HG03354 (cell line): ENCODE results near the gene CLSTN3.

ENCODE experiments used
- ATAC-seq: cut with Tn5 transposase; IDR thresholded peaks from one replicate; pipeline ENCODE4 v1.9.1; 2021; ENCODE audit warnings: mild to moderate bottlenecking; ENCODE audit not compliant: unreplicated experiment, poor library complexity, severe bottlenecking

Gene CLSTN3

GRCh38 chr12:7129872-7130691 is at the start of gene CLSTN3:
Gene CLSTN3 (plus strand): TSS chr12:7130371. CDS start chr12:7130649, 278 bp downstream.
- peak; percentile 81 for ATAC-seq

- ATAC-seq: no peak
These were observed 49.1 kb upstream of the CLSTN3 start for GRCh38 chr12:7081037-7081436.

GRCh38 chr12:7083125-7083524 is 47.0 kb upstream of the CLSTN3 start:
- no peak for ATAC-seq

GRCh38 chr12:7089196-7089871 is 40.8 kb upstream of the CLSTN3 start:
- no peak for ATAC-seq

- ATAC-seq: no peak
These were observed 39.8 kb upstream of the CLSTN3 start for GRCh38 chr12:7090222-7090998.

- ATAC-seq: no peak
These were observed 39.0 kb upstream of the CLSTN3 start for GRCh38 chr12:7091171-7091570.

GRCh38 chr12:7091660-7092228 is 38.4 kb upstream of the CLSTN3 start:
- no peak for ATAC-seq

GRCh38 chr12:7092229-7092985 is 37.8 kb upstream of the CLSTN3 start, which contains the start of gene C1R:
Gene C1R (minus strand): TSS chr12:7092445. CDS start chr12:7092388, 57 bp downstream.
- no peak for ATAC-seq

- no peak for ATAC-seq
These were observed 37.1 kb upstream of the CLSTN3 start for GRCh38 chr12:7092986-7093460.

- no peak for ATAC-seq
These were observed 36.7 kb upstream of the CLSTN3 start for GRCh38 chr12:7093486-7093885.

- no peak for ATAC-seq
These were observed 36.3 kb upstream of the CLSTN3 start for GRCh38 chr12:7093892-7094291.

- ATAC-seq: no peak
These were observed 33.9 kb upstream of the CLSTN3 start for GRCh38 chr12:7096006-7096932.

- ATAC-seq: no peak
These were observed 33.2 kb upstream of the CLSTN3 start for GRCh38 chr12:7096979-7097378.

GRCh38 chr12:7099290-7099996 is 30.7 kb upstream of the CLSTN3 start:
- no peak for ATAC-seq

- no peak for ATAC-seq
These were observed 29.9 kb upstream of the CLSTN3 start for GRCh38 chr12:7100239-7100638.

GRCh38 chr12:7101047-7101693 is 29.0 kb upstream of the CLSTN3 start:
- no peak for ATAC-seq

- ATAC-seq: no peak
These were observed 28.5 kb upstream of the CLSTN3 start for GRCh38 chr12:7101694-7102131.
